ENCODE data around the gene OLFM1.

OLFM1 gene

GRCh38 chr9:135123126-135123772, 35.8 kb downstream of the OLFM1 start:
- TF ChIP-seq CTCF (IDR thresholded peaks at IDR 0.05): no peak

- no peak for TF ChIP-seq CTCF (IDR thresholded peaks at IDR 0.05)
Observed at GRCh38 chr9:135123773-135124134, 36.3 kb downstream of the OLFM1 start.

DNA sequence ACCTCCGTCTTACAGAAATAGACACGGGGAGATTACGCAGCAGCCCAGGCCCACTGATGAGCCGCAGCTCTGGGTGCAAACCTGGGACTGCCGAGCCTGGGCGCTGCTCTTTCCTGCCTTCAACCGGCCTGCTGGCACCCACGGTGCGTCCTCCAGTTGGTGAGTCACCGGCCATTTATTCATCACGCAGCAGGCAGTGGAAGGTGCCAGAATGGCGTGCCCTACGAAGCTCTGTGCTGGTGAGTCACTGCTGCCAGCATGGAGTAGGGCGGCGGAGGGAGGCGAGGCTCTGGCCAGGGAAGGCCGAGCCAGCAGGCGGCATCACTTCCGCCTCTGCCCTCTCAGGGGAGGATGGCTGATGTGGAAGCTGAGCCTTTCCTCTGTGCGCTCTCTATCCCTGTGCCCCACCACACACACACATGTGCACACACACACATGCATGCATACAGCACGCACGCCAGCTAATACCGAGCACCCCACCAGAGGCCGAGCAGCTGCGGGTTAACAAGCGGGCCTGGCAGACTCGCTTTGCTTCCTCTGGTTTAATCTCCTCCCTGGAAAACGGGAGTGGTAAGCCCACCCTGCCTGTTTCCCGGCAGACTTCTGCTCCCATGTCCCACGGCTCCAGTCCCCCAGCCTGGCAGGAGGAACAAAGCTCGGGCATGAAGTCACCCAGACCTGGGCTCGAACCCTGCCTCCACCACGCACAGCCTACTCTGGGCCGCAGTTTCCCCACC, 39.2 kb downstream of the OLFM1 start:
- no peak for TF ChIP-seq CTCF (IDR thresholded peaks at IDR 0.05)

DNA sequence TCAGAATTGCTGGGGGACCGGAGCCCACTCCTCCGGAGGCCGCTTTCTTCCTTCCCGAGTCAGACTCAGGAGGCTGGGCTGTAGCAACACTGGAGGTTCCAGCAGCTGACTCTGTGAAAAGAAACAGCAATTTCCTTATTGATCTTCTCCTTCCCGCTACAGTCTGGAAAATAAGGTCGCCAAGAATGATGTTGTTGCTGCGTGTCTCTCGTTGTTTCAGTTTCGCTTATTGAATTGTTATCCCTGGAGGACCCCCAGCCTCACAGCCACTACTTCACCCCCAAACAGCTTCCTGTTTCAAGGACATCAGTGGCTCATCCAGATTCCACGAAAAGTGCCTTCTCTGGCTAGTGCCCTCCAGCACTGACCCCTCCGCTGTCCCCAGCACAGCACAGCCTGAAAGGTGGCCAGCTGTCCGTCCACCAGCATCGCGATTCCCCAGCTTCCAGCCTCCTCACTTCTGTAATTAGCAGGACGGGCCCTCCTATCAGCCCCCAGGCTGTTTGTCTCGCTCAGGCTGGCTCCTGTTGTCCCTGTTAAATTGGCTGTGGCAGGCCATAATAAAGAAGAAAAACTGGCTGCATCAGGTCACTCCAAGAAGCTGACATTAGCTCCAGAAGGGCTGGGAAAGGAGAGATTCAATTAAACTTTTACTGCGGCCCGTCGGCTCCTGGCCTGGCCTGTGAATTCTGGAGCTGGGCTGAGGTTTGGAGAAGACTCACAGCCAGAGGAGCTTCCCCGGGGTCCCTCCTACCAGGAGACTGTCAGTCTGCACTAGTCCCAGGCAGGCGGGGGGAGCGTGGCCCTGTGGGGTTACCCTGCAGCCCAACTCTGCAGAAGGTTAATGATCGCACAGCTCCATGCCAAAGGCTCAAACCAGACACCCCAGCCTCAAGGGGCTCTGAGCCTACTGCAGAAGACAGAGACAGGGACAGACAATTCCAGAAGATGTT, 40.5 kb downstream of the OLFM1 start:
- no peak for TF ChIP-seq CTCF (IDR thresholded peaks at IDR 0.05)

- TF ChIP-seq CTCF (IDR thresholded peaks at IDR 0.05): no peak
Observed at GRCh38 chr9:135129137-135129695, 41.7 kb downstream of the OLFM1 start.

- no peak for TF ChIP-seq CTCF (IDR thresholded peaks at IDR 0.05)
Observed at GRCh38 chr9:135130207-135130976, 42.9 kb downstream of the OLFM1 start.

- TF ChIP-seq CTCF (IDR thresholded peaks at IDR 0.05): no peak
Observed at GRCh38 chr9:135131488-135131887, 44.0 kb downstream of the OLFM1 start.

All from LNCAP (cell line).